GM19023 (cell line): ENCODE measurements around the gene ELAVL2.

Experiments used
- ATAC-seq: cut with Tn5 transposase; IDR thresholded peaks from one replicate; pipeline ENCODE4 v1.9.1; 2021; ENCODE audit warnings: mild to moderate bottlenecking, moderate library complexity; ENCODE audit not compliant: unreplicated experiment

The ELAVL2 gene

DNA sequence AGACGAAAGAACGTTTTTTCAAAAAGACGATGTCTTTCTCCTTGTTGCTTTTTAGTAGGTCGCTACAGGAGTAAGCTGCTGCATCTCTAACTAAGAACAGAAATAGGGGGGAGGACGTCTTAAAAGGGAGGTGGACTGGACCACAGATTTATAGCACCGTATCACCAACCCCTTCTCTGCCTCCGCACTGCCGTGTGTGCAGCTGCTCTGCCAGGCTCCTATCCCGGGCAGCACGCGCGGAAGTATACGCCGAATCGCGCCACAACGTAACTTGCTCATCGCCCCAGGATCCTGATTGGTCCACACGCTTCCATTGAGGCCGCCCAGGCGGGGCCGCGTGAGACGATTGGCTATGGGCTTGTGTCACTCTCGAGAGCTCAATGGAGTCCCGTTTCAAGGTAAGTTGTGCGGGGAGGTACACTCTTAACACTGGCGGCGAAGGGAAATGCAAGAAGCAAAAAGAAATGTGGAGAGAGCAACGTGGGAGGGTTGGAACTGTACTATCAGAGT is at the start of gene ELAVL2:
TSS of gene ELAVL2 (minus strand) at position 121 of the 510 bp plus-strand sequence. CDS start 64,006 bp downstream, outside the sequence.
- ATAC-seq: peak; percentile 71

DNA sequence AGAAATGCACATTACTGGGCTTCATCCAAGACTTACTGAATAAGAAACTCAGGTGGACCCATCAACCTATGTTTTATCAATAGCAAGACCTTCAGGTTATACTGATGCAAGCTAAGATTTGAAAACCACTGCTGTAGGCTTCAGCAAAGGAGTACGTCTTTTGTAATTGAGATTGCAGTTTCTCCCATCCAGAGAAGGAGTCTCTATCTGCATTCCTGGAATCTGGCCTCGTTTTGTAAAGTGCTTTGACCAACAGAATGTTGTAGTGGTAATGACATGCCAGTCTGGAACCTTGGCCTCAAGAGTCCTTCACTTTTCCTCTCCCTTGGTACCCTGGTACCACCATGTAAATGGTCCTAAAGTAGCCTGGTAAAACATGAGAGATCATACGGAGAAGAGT is 32.2 kb upstream of the ELAVL2 start:
- no peak for ATAC-seq

DNA sequence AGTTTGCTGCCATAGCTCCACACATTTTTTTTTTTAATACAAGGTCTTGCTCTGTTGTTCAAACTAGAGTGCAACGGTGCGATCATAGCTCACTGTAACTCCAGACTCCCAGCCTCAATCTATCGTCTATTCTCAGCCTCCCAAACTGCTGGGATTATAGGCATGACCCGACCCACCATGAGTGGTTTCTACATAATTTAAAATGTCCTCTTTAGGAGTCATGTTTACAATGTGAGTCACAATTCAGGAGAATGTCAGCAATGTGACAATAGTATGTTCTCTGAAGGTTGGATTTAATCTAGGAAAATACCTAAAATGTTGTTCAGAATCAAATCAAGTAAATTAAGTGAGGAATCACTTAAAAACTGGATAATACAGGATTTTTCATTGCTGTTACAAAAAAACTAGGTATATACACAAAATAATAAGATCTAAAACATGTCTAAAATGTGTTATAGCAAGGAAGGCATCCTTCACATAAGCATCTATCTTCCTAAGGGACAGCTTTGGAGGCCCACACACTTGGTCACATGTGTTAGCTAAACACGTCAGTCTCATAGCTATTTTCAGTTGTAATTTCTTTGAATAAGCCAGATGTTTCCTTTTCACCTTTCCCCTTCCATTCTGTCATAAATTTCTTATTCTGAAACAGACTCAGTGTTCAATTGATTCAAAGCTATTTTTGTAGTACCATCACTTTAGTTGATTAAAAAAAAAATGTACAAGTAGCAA is 30.0 kb upstream of the ELAVL2 start:
- no peak for ATAC-seq

- no peak for ATAC-seq
These were observed 24.9 kb upstream of the ELAVL2 start for GRCh38 chr9:23850690-23851629.

GRCh38 chr9:23850242-23850689 is 24.2 kb upstream of the ELAVL2 start:
- no peak for ATAC-seq

DNA sequence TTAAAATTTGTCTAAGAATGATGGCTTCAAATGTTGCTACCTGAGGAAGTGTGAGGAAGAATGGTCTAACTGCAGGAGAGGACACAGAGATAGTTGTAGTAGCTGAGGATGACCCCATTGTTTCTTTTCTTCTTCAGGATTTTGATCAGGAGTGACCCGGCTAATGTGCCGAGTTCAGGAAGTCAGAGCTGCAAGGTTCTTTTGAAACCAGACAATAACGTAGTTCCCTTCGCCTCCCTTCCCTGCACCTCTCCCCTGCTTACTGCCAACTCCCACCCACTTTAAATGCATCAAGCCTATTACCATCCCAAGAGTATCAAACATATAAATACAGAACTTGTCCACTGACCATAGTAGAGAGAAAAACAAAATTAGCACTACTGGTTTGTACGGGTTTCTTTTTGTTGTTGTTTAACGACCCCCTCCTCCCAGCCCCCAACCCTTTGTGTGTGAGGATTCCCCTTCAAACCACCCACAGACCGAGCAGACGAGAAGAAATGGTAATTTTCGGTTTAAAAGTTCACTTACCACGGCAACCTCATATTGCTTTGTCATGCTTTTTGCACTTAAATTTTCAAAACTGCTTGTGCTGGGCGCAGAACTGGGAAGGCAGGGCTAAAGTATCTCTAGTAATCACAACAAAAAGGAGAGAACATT is 23.5 kb upstream of the ELAVL2 start:
- ATAC-seq: no peak

DNA sequence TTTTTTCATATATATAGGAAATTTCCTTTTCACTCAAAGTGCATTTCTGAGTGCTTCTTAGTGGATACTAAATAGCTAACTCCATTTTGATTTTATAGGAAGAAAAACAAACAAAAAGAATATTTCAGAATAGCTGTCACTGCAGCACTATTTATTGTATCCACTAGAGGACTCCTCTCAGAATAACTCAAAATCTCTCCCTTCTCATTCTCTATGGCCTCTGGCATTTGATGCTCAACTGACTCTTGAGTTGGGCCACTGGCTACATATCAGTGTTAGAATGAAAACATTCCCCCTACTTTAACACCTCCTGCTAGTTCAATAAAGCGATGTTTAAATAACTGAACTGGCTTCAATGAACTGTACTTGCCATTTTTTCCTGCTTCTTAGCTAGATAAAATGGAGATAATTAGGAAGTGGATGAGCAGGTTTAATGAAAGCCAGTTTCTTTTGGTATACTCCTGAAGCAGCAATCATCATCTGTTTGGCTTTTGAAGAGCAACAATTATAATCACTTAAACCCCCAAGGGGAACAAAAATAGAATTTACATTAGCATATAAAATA is 16.6 kb upstream of the ELAVL2 start:
- no peak for ATAC-seq

DNA sequence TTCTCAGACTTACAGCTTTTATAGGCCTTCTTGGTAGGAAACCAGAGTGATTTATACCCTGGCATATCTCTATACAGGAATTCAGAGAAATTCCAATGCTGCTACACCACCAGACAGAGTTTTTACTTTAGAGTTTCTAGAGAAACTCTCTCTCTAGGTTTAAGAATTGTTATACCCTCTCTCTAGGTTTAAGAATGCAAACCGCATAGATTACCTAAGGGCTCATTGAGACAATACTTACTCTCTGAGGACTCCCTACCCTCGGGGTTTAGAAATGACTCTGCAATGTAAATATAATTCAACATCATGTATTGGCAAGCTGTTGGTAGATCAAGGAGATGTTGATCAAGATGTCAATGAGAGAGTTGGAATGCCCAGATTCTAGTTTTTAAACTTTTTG is 15.3 kb upstream of the ELAVL2 start:
- no peak for ATAC-seq

DNA sequence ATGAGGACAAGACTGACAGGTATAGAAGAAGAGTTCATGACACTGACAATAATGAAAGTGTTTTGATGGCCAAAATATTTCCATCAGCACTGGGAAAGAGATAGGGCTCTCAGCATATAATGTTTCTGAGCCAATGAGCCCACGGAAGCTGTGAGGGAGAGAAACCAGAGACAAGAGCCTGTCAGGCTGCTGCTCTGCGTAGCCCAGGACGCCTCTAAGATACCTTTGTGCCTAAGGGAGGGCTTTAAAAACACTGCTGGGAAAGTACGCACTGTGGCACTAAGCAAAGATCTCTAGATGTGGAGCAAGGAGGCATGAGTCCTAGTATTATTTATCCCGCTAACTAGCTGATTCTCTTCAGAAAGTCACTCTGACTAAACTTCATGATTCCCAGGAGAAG is 11.0 kb upstream of the ELAVL2 start:
- ATAC-seq: no peak

DNA sequence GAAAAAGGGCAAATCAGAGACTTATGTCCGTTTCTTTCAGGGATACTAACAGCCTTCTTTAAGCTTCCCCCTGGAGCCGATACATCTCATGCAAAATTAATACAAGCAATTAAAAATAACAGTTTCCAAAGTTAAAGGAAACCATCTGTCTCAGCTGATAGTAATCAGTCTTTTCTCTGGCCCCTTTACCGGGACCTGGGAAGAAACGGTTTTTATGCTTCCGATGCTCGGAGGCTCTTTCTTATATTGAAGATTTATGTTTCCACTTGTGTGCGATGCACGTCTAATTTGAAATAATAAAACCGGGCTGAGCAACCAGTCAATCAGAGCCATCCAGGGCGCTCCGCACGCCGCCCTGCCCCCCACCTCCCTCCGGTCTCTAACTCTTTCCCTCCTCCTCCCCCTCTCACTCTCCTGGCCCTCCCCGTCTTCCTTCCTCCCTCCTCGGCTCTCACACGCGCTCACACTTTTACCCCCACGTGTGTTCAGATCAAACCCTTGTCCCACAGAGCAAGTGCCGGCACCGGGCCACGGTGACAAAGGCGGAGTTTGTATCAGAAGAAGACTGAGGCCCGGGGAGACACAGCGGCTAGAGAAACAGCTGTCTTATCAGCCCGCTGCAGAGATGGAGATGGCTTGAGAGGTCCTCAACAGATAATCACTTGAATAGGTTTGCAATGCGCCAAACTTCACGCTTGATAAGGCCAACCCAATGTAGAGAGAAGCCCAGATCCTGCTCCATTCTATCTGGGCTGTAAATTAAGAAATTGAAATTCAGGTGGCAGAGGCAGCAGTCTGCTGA is 5.1 kb upstream of the ELAVL2 start:
- ATAC-seq: no peak

GRCh38 chr9:23830476-23830805 is 4.4 kb upstream of the ELAVL2 start:
- no peak for ATAC-seq

- no peak for ATAC-seq
These were observed 3.8 kb upstream of the ELAVL2 start for GRCh38 chr9:23829580-23830475.

DNA sequence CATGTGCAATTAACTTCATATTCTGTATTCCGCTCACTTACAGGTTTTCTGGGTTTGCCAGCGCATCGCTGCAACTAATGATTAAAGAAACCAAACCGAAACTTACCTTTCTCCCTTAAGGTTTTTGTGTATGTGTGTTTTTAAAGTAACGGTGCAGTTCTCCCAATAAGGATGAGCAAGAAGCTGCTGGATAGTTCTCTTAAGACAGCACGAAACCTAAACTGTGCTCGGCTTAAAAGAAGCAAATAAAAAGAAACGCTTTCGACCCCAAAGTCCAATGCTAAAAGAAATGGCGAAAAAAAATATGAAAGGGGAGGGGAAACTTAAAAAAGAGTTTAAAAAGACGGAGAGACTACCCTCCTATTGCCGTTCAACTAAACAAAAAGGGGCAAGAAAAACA is 340 bp downstream of the ELAVL2 start:
- no peak for ATAC-seq

DNA sequence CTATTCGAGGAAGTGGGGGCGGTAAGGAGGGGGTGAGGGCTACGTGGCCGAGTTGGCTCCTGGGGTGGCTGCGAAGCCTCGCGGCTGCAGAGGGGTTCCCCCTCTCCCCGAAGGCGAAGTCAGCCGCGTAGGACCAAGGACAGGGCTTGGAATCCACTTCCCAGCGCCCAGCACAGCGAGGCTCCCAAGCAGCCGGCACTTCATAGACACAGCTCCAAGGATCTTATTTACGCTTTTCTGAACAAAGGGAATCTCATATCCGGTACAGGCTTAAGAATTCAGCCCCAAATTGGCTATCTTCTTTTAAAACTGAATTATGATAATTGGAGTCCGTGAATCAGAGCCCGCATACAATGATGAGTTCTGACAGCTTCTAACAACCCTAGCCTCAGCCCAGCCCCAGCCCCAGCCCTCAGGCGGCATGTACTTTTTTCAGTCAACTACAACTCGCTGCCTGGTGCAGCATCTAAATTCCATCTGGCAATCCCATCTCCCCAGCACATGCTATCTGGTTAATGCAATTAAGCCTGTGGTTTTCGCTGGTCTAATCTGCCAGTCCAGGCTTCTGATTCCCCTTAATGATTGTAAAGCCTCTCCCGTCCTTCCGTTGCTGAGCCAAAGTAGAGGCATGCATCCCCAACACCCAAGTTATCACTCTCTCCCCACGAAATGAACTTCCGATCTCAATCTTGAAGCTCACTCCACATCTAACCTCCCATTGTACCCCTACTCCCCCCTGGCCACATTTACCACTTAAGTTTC is 1.0 kb downstream of the ELAVL2 start:
- no peak for ATAC-seq

DNA sequence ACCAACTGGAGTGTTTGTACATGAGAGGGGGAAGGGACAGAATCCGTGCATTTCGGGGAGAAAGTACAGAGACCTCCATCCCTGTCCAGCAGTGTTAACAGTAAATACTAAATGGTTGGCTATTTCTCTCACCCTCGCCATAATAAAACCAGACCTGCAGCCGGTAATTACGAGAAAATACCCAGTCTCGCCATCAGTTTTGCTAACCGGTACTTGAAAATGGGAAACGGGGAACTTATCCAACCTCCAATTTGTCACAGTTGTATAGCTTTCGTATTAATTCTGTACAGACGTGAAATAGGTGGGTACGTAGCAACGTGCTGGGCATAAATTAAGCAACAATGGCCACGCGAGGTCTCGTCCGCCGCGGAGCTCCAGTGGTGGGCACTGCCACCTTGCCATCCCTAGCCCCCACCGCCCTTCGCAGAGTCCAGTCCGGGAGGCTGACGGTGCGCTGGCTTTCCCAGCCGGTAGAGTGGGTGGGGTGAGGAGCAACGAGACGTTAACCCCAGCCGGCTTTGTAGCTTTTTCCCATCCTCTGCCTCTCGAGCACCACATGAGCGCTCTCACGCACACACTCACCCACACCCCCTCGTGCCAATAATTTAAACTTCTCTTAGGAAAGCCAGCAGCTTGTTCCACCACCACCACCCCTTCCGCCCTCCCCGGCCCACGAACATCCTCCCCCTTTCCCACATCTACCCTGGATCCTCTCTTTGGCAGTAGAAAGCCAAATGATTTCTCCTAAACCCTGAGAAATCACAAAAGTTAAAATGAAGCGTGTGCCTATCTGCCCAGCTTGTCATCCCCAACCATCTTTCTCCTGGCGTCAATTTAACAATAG is 1.8 kb downstream of the ELAVL2 start:
- no peak for ATAC-seq

- ATAC-seq: no peak
These were observed 2.8 kb downstream of the ELAVL2 start for GRCh38 chr9:23823269-23823668.
